ENCODE data around the gene JPH3. TPM values are rescaled to one million over a fixed set of nuclear protein-coding genes. Genes with fewer than 3 reads are reported as not detected.
A peak's percentile ranks its signal among the peaks of the same experiment; 100 is the strongest.

Gene JPH3
- total and polyA plus RNA-seq, 7 donors: under 0.01 to 1.4 (median 0.73) TPM; not detected in 1

- peak; percentile 77 for DNase-seq
- TF ChIP-seq POLR2AphosphoS5 (IDR thresholded peaks at IDR 0.05): peak in 3 of 4 donors; percentile 14 to 69 (median 63)
- no peak for TF ChIP-seq CTCF (IDR thresholded peaks at IDR 0.05)
- intact Hi-C loops (cut with DNase I): loop anchor here (10.0 kb wide), 1 partner anchor 242 kb away; the partner anchor contains the start of gene C16orf95
- Histone ChIP-seq H3K27ac (peak overlapping the region; percentile 54 to 67 (median 60)), H3K9me3 (no peaks in the 10 kb centered on the region), H3K36me3 (no peaks in the 10 kb centered on the region), H3K27me3 (no peaks in the 10 kb centered on the region), H3K4me1 (peaks cover 0 to 10% (median 0%) of the 10 kb centered on the region in 4 donors), H3K4me3 (no peak overlapping the region)
- 40 to 49% methylated on average over 7 of the region's 7 CpGs for WGBS, 2 donors
Measured at GRCh38 chr16:87556941-87557459, 45.3 kb upstream of the JPH3 start.

GRCh38 chr16:87558682-87559081 is 43.6 kb upstream of the JPH3 start:
- Histone ChIP-seq H3K4me1 (peaks cover 0 to 10% (median 0%) of the 10 kb centered on the region in 4 donors), H3K36me3 (no peaks in the 10 kb centered on the region), H3K27me3 (no peaks in the 10 kb centered on the region), H3K4me3 (no peak overlapping the region), H3K27ac (no peak overlapping the region), H3K9me3 (no peaks in the 10 kb centered on the region)
- intact Hi-C loops (cut with DNase I): loop anchor here (10.0 kb wide), 1 partner anchor 244 kb away; the partner anchor contains the start of gene C16orf95
- WGBS, 2 donors: 85 to 86% methylated on average over 3 of the region's 3 CpGs
- TF ChIP-seq POLR2AphosphoS5 (IDR thresholded peaks at IDR 0.05) (no peak), CTCF (IDR thresholded peaks at IDR 0.05) (no peak), POLR2A (IDR thresholded peaks at IDR 0.05) (no peak), EP300 (IDR thresholded peaks at IDR 0.05) (no peak)
- DNase-seq: no peak

GRCh38 chr16:87559945-87560344 is 42.4 kb upstream of the JPH3 start:
- intact Hi-C loops (cut with DNase I): loop anchor here (10.0 kb wide), 1 partner anchor 245 kb away; the partner anchor contains the start of gene C16orf95
- H3K36me3 ChIP-seq: no peaks in the 10 kb centered on the region
- no peak for TF ChIP-seq POLR2A (IDR thresholded peaks at IDR 0.05)
- no peak for TF ChIP-seq EP300 (IDR thresholded peaks at IDR 0.05)
- no peak for TF ChIP-seq POLR2AphosphoS5 (IDR thresholded peaks at IDR 0.05)
- TF ChIP-seq CTCF (IDR thresholded peaks at IDR 0.05): no peak
- H3K4me1 ChIP-seq: peaks cover 0 to 10% (median 0%) of the 10 kb centered on the region in 4 donors
- WGBS, 2 donors: 60 to 83% methylated on average over 17 of the region's 17 CpGs
- no peak for DNase-seq
- no peak overlapping the region for H3K4me3 ChIP-seq
- H3K27me3 ChIP-seq: no peaks in the 10 kb centered on the region
- H3K9me3 ChIP-seq: no peaks in the 10 kb centered on the region
- H3K27ac ChIP-seq: no peak overlapping the region

GRCh38 chr16:87560428-87561199 is 41.7 kb upstream of the JPH3 start:
- TF ChIP-seq EP300 (IDR thresholded peaks at IDR 0.05): no peak
- TF ChIP-seq POLR2A (IDR thresholded peaks at IDR 0.05): no peak
- no peak for TF ChIP-seq CTCF (IDR thresholded peaks at IDR 0.05)
- TF ChIP-seq POLR2AphosphoS5 (IDR thresholded peaks at IDR 0.05): no peak
- no peaks in the 10 kb centered on the region for H3K36me3 ChIP-seq
- H3K4me1 ChIP-seq: peaks cover 0 to 10% (median 0%) of the 10 kb centered on the region in 4 donors
- H3K27ac ChIP-seq: no peak overlapping the region
- DNase-seq: no peak
- no peak overlapping the region for H3K4me3 ChIP-seq
- H3K27me3 ChIP-seq: no peaks in the 10 kb centered on the region
- H3K9me3 ChIP-seq: no peaks in the 10 kb centered on the region
- intact Hi-C loops (cut with DNase I): no loop called here
- WGBS, 2 donors: 56 to 76% methylated on average over 12 of the region's 12 CpGs

Data from sigmoid colon (tissue), 7 donors.